NT2/D1 (cell line): ENCODE measurements around the gene ADAM20.

Source experiments
- YY1 ChIP-seq: IDR thresholded peaks from 2 replicates; pipeline ENCODE4 v1.6.1; 2011; ENCODE audit not compliant: insufficient read length, insufficient read depth
- ZNF274 ChIP-seq: IDR thresholded peaks from 2 replicates; pipeline ENCODE4 v1.6.1; 2011; ENCODE audit warnings: mild to moderate bottlenecking, low read depth, low read length

DNA sequence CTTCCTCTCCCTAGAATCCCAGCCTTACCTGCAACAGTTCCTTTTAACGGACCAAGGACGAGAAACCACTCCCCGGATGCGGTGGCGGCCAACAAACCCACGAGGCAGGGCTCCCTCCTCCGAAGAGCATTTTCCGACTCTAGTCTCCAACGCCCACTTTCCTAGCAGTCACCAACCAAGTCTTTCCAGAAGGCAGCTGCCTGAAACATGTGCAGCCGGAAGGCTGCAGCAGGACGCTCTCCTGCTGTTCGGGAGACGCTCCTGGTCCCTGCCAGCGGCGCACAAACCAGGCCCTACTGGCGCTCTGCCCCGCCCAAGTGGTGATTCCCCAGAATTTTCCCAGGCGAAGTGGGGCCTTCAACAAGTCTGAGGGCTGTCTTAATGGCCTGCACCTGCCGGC, 21.1 kb upstream of the ADAM20 start:
- TF ChIP-seq ZNF274 = no peak
- TF ChIP-seq YY1 = no peak
